PFSK-1 (cell line): ENCODE data around the gene CHST15.

ENCODE experiments used
- FOXP2 ChIP-seq: optimal IDR thresholded peaks from 2 replicates; pipeline ENCODE3; 2011; ENCODE audit warnings: borderline replicate concordance, control low read depth, inconsistent platforms; ENCODE audit not compliant: insufficient read depth; ENCODE audit errors: extremely low read length, extremely low read depth
- POLR2AphosphoS5 ChIP-seq: IDR thresholded peaks from 2 replicates; pipeline ENCODE4 v1.6.1; 2012; ENCODE audit warnings: low read depth, mild to moderate bottlenecking, control low read depth, low read length, moderate library complexity
- REST ChIP-seq, 2 experiments: IDR thresholded peaks; 2 replicates each; pipeline versions ENCODE4 v1.6.1 to v1.8.0; 2011 to 2012; ENCODE audit warnings: low read depth in 2 of 2, low read length in 2 of 2, control low read depth in 1 of 2, inconsistent platforms in 1 of 2, mild to moderate bottlenecking in 1 of 2, moderate library complexity in 1 of 2; ENCODE audit not compliant: insufficient read depth in 1 of 2
- SIN3A ChIP-seq: IDR thresholded peaks from 2 replicates; pipeline ENCODE4 v1.6.1; 2012; ENCODE audit warnings: mild to moderate bottlenecking, low read length, moderate library complexity, borderline replicate concordance; ENCODE audit not compliant: insufficient read depth
- TAF1 ChIP-seq: IDR thresholded peaks from 2 replicates; pipeline ENCODE4 v1.6.1; 2012; ENCODE audit warnings: low read length, control low read depth, borderline replicate concordance; ENCODE audit not compliant: insufficient read depth

Gene CHST15

GRCh38 chr10:123958241-123958640 is 135.2 kb downstream of the CHST15 start:
- TF ChIP-seq POLR2AphosphoS5 (no peak), SIN3A (no peak), FOXP2 (no peak), REST (IDR thresholded peaks at IDR 0.05; ENCODE audit: insufficient read depth in 1 of 2, low read depth in 2 of 2, low read length in 2 of 2) (no peak), TAF1 (no peak)
